GM21576 (cell line): ENCODE results near the gene GK.
A peak's percentile ranks its signal among the peaks of the same experiment; 100 is the strongest.
"Not testable (repeated sequence)": the region's sequence is repeated elsewhere in the genome, so short reads cannot be mapped to it uniquely, and the experiment has no call there.

Experiments
- ATAC-seq: cut with Tn5 transposase; IDR thresholded peaks from one replicate; pipeline ENCODE4 v1.9.1; 2021; ENCODE audit warnings: mild to moderate bottlenecking, moderate library complexity; ENCODE audit not compliant: unreplicated experiment

The GK gene

GRCh38 chrX:30693999-30694650 is 40.9 kb downstream of the GK start:
- no peak for ATAC-seq

GRCh38 chrX:30702736-30703135 is 49.5 kb downstream of the GK start:
- ATAC-seq: no peak

GRCh38 chrX:30706216-30706775 is 53.1 kb downstream of the GK start:
- ATAC-seq: no peak

GRCh38 chrX:30712214-30712613 is 59.0 kb downstream of the GK start:
- ATAC-seq: no peak

- ATAC-seq: peak; percentile 98
Measured at GRCh38 chrX:30713061-30713525, 59.9 kb downstream of the GK start.

- no peak for ATAC-seq
Measured at GRCh38 chrX:30714138-30714537, 60.9 kb downstream of the GK start.

GRCh38 chrX:30715976-30716375 is 62.8 kb downstream of the GK start:
- ATAC-seq: no peak

- no peak for ATAC-seq
Measured at GRCh38 chrX:30733852-30734660, 80.8 kb downstream of the GK start.

- no peak for ATAC-seq
Measured at GRCh38 chrX:30734782-30735181, 81.6 kb downstream of the GK start.

GRCh38 chrX:30735839-30736238 is 82.6 kb downstream of the GK start:
- ATAC-seq: peak; percentile 94

- ATAC-seq: no peak
Measured at GRCh38 chrX:30741545-30741944, 88.3 kb downstream of the GK start.

- no peak for ATAC-seq
Measured at GRCh38 chrX:30748342-30748960, 95.2 kb downstream of the GK start.

- no peak for ATAC-seq
Measured at GRCh38 chrX:30751497-30751896, 98.3 kb downstream of the GK start.

GRCh38 chrX:30762755-30763154 is 109.5 kb downstream of the GK start:
- no peak for ATAC-seq

- not testable (repeated sequence) for ATAC-seq
Measured at GRCh38 chrX:30773764-30774163, 120.5 kb downstream of the GK start.

- no peak for ATAC-seq
Measured at GRCh38 chrX:30777575-30777974, 124.4 kb downstream of the GK start.

GRCh38 chrX:30779453-30780030 is 126.3 kb downstream of the GK start:
- no peak for ATAC-seq
